CD4-positive, alpha-beta T cell treated with Interleukin-2 at 100 ng/mL for 4 hours (primary cell): Measurements from ENCODE around the gene PEAK1.
A peak's percentile ranks its signal among the peaks of the same experiment; 100 is the strongest.

Source experiments
- DNase-seq: peaks from one replicate; pipeline ENCODE4 v3.0.0-alpha.2; 2020; ENCODE audit warnings: low spot score

The PEAK1 gene

GRCh38 chr15:77171221-77171967 lies 248.5 kb downstream of the PEAK1 start:
- no peak for DNase-seq

GRCh38 chr15:77168616-77169015 lies 251.3 kb downstream of the PEAK1 start:
- no peak for DNase-seq

GRCh38 chr15:77168141-77168540 lies 251.8 kb downstream of the PEAK1 start:
- DNase-seq: no peak

- no peak for DNase-seq
Observed at GRCh38 chr15:77167406-77167805, 252.5 kb downstream of the PEAK1 start.

GRCh38 chr15:77163781-77164384 lies 256.0 kb downstream of the PEAK1 start:
- DNase-seq: no peak

GRCh38 chr15:77162872-77163633 lies 256.9 kb downstream of the PEAK1 start:
- no peak for DNase-seq

- DNase-seq: no peak
Observed at GRCh38 chr15:77160562-77161478, 259.1 kb downstream of the PEAK1 start.

- peak; percentile 16 for DNase-seq
Observed at GRCh38 chr15:77156000-77156399, 263.9 kb downstream of the PEAK1 start.

- no peak for DNase-seq
Observed at GRCh38 chr15:77148191-77148590, 271.7 kb downstream of the PEAK1 start.

- no peak for DNase-seq
Observed at GRCh38 chr15:77145370-77145769, 274.5 kb downstream of the PEAK1 start.

- DNase-seq: no peak
Observed at GRCh38 chr15:77144492-77145070, 275.3 kb downstream of the PEAK1 start.

GRCh38 chr15:77144026-77144425 lies 275.9 kb downstream of the PEAK1 start:
- no peak for DNase-seq

- DNase-seq: no peak
Observed at GRCh38 chr15:77143616-77144015, 276.3 kb downstream of the PEAK1 start.

GRCh38 chr15:77143191-77143590 lies 276.7 kb downstream of the PEAK1 start:
- no peak for DNase-seq

GRCh38 chr15:77140220-77140619 lies 279.7 kb downstream of the PEAK1 start:
- DNase-seq: no peak

- no peak for DNase-seq
Observed at GRCh38 chr15:77139312-77139711, 280.6 kb downstream of the PEAK1 start.

GRCh38 chr15:77138167-77138522 lies 281.8 kb downstream of the PEAK1 start:
- no peak for DNase-seq

GRCh38 chr15:77135181-77135580 lies 284.7 kb downstream of the PEAK1 start:
- DNase-seq: no peak

GRCh38 chr15:77130315-77130930 lies 289.5 kb downstream of the PEAK1 start:
- DNase-seq: no peak

- no peak for DNase-seq
Observed at GRCh38 chr15:77127626-77128025, 292.3 kb downstream of the PEAK1 start.
